GM19023 (cell line): ENCODE measurements around the gene CFB.
"Not testable (repeated sequence)": the region's sequence is repeated elsewhere in the genome, so short reads cannot be mapped to it uniquely, and the experiment has no call there.

Experiments
- ATAC-seq: cut with Tn5 transposase; IDR thresholded peaks from one replicate; pipeline ENCODE4 v1.9.1; 2021; ENCODE audit warnings: mild to moderate bottlenecking, moderate library complexity; ENCODE audit not compliant: unreplicated experiment

Gene CFB

DNA sequence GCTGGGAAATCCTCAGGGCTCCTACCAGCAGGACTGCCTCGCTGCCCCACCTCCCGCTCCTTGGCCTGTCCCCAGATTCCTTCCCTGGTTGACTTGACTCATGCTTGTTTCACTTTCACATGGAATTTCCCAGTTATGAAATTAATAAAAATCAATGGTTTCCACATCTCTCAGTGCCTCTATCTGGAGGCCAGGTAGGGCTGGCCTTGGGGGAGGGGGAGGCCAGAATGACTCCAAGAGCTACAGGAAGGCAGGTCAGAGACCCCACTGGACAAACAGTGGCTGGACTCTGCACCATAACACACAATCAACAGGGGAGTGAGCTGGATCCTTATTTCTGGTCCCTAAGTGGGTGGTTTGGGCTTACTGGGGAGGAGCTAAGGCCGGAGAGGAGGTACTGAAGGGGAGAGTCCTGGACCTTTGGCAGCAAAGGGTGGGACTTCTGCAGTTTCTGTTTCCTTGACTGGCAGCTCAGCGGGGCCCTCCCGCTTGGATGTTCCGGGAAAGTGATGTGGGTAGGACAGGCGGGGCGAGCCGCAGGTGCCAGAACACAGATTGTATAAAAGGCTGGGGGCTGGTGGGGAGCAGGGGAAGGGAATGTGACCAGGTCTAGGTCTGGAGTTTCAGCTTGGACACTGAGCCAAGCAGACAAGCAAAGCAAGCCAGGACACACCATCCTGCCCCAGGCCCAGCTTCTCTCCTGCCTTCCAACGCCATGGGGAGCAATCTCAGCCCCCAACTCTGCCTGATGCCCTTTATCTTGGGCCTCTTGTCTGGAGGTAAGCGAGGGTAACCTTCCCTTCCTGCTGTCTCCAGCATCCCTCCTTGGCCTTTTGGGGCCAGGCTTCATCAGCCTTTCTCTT is at the start of gene CFB:
Gene CFB (plus strand): TSS at position 589 of the 863 bp plus-strand sequence. CDS start 127 bp downstream, at position 716.
- ATAC-seq = no peak

DNA sequence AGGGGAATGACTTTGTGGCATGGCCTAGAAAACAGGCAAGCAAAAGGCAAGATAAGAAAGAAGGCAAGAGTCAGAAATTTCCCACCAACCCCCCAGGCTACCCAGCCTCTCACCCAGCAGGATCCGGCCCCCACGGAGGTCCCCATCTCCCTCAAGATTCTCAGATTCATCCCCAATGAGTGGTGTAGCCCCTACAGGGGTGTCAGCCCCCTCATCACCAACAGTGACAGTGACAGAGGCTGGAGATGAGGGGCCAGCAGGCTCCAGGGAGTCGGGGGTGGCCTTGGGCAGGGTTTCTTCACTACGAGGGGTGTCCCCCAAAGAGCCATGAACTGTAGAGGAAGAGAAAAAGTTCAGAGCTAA is 49.4 kb upstream of the CFB start:
- ATAC-seq = no peak

GRCh38 chr6:31896856-31897611 is 48.9 kb upstream of the CFB start:
- no peak for ATAC-seq

DNA sequence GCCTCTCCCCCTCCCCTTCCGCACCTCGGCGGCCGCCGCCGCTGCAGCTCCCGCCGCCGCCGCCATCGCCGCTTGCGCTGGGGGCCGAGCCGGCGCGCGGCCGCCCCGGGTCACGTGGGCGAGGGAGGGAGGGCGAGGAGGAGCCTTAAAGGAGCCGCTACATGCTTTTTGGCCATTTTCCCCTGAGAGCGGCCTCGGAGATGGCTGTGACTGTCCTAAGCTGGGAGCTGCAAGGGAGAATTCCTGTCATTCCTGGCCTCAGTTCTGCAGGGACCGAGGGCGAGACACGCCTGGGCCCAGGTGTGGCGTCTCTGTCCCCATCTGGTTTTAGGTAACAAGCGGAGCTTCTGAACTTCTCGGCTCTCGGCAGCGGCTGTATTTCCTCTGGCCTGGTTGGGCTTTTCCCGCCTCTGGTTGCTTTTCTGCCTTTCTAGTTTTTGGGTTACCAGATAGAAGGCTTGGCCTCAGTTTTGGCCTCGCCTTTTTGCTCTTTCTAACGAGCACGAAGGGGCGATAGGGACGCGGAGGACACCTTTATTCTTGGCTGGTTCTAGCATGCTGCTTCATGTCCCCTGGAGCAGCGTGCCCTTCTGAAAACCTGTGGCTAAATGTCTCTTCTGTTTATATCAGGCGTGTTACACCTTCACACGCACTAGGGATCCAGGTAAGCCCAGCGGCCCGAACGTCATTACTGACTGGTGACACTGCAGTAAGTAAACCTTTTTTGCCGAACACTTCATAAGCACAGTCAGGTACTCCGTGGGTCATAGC is 48.1 kb upstream of the CFB start, which contains the start of gene EHMT2:
Gene EHMT2 (minus strand): TSS at position 87 of the 771 bp plus-strand sequence. CDS start 21 bp downstream, at position 66.
- ATAC-seq = peak; percentile 50

DNA sequence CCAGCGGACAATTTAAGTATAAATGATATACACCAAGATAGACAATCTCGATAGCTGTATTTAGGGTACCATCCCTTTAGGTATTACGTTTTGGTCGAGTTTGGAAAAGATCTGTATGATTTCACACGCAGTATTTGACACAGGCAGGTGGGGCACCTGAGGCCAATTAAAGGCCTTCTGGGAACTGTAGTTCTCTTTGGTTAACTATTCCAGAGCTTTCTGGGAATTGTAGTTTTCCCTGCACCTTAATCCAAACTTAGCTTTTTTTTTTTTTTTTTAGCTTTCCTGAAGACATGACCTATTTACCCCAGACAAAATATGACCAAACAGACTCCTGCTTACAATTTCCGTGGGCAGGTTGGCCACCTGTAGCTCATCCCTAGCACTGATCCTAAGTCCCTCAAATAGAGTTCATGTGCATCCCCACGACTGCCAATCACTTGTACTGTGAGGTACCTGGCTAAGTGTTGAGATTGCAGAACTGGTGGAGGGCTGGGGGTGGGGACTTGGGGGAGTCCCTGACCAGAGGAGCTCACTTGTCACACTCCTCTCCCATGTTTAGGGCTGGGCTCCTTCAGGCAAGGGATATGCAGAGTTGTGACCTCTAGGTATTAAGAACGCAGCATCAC is 47.4 kb upstream of the CFB start:
- no peak for ATAC-seq

DNA sequence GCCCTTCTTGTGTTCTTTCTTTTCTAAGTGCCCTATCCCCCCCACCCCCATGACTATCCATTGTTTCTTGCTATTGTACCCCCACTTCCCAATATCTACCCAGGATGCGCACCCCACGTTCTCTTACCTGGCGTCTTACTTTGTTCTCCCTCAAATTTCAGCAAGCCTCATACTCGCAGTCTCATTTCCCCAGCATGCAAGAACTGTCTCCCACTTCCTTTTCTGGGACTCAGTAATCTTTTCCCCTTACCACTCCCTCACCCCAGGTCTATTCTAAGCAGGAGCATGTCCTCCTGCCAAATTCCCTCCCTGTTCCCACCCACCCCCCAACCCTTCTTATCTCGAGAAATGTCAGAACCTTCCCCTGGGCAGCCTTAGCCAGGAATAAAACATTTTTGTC is 46.7 kb upstream of the CFB start:
- ATAC-seq = no peak

GRCh38 chr6:31899882-31900722 is 45.8 kb upstream of the CFB start:
- ATAC-seq = no peak

- no peak for ATAC-seq
These were observed 44.9 kb upstream of the CFB start for GRCh38 chr6:31900917-31901414.

DNA sequence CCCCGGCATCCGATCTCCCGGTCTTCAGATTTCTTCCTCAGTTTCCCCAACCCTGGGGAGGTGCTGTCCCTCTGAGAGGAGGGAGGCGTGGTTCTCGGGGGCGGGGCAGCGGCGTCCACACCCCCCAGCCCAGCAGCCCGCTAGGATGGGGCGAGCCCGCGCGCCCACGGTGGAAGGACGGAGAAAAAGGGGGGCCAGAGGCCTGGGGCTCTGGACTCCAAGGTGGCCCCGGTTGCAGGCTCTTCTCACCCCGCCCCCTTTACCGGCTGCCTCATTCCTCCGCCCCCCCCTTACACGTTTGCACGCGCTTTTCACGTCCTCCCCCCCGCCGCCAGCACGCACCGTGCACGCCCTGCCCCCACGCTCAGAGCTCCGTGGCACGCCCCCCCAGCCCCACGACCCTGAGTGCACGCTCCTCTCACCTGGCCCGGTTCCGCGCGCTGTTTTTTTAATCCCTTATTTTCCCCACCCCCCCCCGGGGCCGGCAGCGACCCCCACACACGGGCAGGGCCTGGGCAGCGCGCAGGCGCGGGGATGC is 44.4 kb upstream of the CFB start:
- no peak for ATAC-seq

- peak; percentile 58 for ATAC-seq
These were observed 43.8 kb upstream of the CFB start, which contains the start of gene ZBTB12 for GRCh38 chr6:31901953-31902643. Gene ZBTB12, minus strand, starts transcription at chr6:31902086. Its CDS starts 781 bp downstream, at chr6:31901305.

DNA sequence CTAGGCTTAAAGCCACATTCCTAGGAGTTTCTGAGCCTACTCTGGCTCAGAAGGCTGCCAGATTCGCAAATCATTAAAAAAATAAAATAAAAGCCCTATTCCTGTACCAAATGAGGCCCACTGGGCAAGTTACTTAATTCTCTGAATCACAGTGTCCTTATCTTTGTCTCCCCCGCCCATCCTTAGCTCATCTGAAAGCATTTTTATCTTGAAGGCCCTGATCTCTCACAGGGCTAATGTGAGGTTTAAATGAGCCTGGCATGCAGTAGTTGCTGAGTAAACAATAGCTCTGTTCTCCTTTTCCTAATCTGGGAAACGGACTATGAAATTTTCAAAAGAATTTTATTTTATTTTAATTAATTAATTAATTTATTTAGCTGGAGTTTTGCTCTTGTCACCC is 41.9 kb upstream of the CFB start:
- no peak for ATAC-seq

GRCh38 chr6:31905041-31905440 is 40.9 kb upstream of the CFB start:
- ATAC-seq = no peak

- ATAC-seq = no peak
These were observed 39.8 kb upstream of the CFB start for GRCh38 chr6:31906122-31906521.

GRCh38 chr6:31906727-31907126 is 39.2 kb upstream of the CFB start:
- ATAC-seq = not testable (repeated sequence)

- no peak for ATAC-seq
These were observed 38.6 kb upstream of the CFB start for GRCh38 chr6:31907158-31907813.

DNA sequence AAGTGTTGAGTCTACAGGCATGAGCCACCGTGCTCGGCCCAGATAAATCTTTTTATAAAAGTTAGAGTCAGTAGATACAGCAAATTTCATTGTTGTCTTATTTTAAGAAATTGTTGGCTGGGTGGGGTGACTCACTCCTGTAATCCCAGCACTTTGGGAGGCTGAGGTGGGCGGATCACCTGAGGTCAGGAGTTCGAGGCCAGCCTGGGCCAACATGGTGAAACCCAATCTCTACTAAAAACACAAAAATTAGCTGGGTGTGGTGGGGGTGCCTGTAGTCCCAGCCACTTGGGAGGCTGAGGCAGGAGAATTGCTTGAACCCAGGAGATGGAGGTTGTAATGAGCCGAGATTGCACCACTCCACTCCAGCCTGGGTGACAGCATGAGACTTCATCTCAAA is 37.6 kb upstream of the CFB start:
- ATAC-seq = not testable (repeated sequence)

DNA sequence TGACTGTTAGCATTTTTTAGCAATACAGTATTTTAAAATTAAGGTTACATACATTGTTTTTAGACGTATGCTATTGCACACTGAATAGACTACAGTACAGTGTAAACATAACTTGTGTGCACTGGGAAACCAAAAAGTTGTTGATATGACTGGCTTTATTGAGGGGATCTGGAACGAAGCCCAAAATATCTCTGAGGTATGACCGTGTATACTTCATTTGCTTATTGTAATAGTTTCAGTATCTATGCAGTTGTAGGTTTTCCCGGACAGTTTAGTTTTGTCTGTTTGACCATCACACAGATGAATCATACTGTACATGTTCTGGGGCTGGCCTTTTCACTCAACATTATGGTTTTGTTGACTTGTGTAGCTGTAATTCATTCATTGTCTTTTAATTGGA is 37.1 kb upstream of the CFB start:
- no peak for ATAC-seq

DNA sequence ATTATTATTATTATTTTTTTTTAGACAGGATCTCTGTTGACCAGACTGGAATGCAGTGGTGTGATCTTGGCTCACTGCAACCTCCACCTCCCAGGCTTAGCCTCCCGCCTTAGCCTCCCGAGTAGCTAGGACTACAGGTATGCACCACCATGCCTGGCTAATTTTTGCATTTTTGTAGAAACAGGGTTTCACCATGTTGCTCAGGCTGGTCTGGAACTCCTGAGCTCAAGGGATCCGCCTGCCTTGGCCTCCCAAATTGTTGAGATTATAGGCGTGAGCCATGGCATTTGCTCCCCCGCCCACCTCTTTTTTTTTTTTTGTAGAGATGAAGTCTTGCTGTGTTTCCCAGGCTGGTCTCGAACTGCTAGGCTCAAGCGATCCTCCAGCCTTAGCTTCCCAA is 36.6 kb upstream of the CFB start:
- ATAC-seq = not testable (repeated sequence)
